RWPE1 (cell line): ENCODE data around the gene CAND1.

Experiments used
- CTCF ChIA-PET: fragments of 350-600 bp; sonication (Branson Sonifier 250); formaldehyde crosslinking; extraction: SDS; loops from one replicate; lab custom pipeline; 2021; lab: Yijun Ruan, JAX
- POLR2A ChIA-PET: fragments of 400-600 bp; formaldehyde crosslinking; extraction: SDS; loops from one replicate; lab custom pipeline; 2020; ENCODE audit warnings: antibody characterized with exemption; ENCODE audit not compliant: low non-redundant PET; lab: Yijun Ruan, JAX
- DNase-seq: peaks from one replicate; pipeline ENCODE4 v3.0.0; 2012; ENCODE audit warnings: low spot score
- H3K27ac ChIP-seq: fragments of 450-650 bp; 2 replicates; pipeline ENCODE4 v1.5.1; 2017
- CTCF ChIP-seq: fragments of 450-650 bp; conservative IDR thresholded peaks from 2 replicates; pipeline ENCODE4 v1.5.1; 2017; ENCODE audit warnings: low read depth, mild to moderate bottlenecking

The CAND1 gene

DNA sequence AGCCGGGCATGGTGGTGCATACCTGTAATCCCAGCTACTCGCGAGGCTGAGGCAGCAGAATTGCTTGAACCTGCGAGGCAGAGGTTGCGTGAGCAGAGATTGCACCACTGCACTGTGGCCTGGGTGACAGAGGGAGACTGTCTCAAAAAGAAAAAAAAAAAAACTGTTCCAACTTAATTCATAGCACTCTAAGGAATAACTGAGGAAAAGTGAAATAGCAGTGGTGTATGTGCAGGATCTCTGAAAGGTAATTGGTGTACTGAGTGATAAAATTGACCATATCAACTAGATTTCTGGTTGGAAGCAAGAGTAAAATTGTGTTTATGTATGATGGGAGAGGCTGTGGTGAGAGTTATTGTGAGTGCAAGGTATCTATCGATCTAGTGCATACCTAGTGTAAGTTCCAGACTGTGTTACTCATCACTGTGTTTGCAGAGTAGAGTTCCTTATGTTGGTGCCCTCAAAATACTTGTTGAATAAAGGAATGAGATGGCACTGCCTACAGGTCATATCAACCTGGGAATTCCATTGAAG, 6.3 kb downstream of the CAND1 start:
- H3K27ac ChIP-seq = no peak overlapping the region
- POLR2A ChIA-PET = no interaction called here
- peak; percentile 9 for DNase-seq
- no peak for TF ChIP-seq CTCF
- CTCF ChIA-PET = interaction anchor here (0.6 kb wide), 1 partner anchor 19 kb away, joined by 3 read pairs; no protein-coding TSS in a partner anchor

GRCh38 chr12:67276421-67276820, 7.3 kb downstream of the CAND1 start:
- DNase-seq = no peak
- H3K27ac ChIP-seq = no peak overlapping the region
- ChIA-PET POLR2A (no interaction called here), CTCF (no interaction called here)
- no peak for TF ChIP-seq CTCF

DNA sequence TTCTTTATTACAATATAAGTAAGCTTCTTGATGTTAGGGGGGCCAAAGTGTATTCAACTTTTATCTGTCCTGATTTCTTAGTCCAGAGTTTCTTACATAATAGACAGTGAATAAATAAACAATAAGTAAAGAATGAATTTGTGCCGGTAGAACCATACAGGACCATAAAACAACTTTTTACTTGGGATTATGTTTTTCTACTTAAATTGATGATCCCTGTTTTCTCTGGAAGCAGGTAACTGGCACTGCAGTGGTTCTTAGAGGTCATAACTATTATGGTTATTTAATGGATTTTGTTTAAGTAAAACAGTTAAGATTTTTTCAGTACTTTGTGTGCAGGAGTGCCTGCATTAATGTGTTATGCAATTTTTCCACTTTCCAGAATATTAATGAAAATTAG, 10.5 kb downstream of the CAND1 start:
- POLR2A ChIA-PET = no interaction called here
- CTCF ChIA-PET = interaction anchor here (0.5 kb wide), 1 partner anchor 399 kb away, joined by 3 read pairs; no protein-coding TSS in a partner anchor

DNA sequence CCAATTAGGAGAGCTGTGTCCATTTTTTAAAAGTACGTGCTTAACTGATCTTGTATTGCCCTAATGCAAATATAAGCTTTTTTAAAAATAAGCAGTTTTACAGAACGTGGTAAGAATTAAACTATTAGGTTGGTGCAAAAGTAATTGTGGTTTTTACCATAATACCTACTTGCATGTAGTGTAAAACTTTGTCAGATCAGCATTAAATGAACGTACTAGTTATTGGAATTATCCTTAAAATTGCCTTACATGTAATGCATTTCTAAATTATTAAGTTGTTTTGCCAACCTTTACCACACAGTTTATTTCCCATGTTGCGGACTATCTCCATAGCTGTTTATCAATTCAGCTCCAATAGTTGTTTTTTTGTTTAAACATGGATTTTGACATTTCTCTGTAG, 10.9 kb downstream of the CAND1 start:
- ChIA-PET CTCF (no interaction called here), POLR2A (no interaction called here)
- H3K27ac ChIP-seq = no peak overlapping the region

More for the DNA sequence above, 10.5 kb downstream of the CAND1 start:
- no peak for DNase-seq
- H3K27ac ChIP-seq = no peak overlapping the region
- no peak for TF ChIP-seq CTCF

GRCh38 chr12:67280572-67280971, 11.4 kb downstream of the CAND1 start:
- ChIA-PET CTCF (no interaction called here), POLR2A (no interaction called here)
- no peak overlapping the region for H3K27ac ChIP-seq
- TF ChIP-seq CTCF = no peak
- no peak for DNase-seq

More for the DNA sequence above, 10.9 kb downstream of the CAND1 start:
- no peak for TF ChIP-seq CTCF
- no peak for DNase-seq

DNA sequence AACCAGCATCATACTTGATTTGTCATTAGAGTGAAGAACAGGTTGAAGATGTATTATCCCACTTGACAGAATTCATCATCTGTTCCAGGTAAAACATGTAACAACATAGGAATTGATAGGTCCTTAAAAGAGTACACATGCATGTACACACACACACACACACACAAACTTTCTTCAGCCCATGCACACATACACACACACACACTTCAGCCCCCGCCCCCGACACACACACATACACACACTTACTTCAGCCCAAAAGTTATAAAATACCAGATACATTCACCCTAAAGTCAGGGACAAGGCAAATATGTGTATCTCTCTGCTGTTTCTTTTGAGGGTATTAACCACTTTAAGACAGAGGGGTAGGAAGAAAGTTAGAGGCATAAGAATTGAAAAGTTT, 15.4 kb downstream of the CAND1 start:
- no peak for DNase-seq
- ChIA-PET CTCF (no interaction called here), POLR2A (no interaction called here)
- TF ChIP-seq CTCF = no peak
- H3K27ac ChIP-seq = no peak overlapping the region

GRCh38 chr12:67286257-67286656, 17.1 kb downstream of the CAND1 start:
- TF ChIP-seq CTCF = no peak
- ChIA-PET CTCF (no interaction called here), POLR2A (no interaction called here)
- no peak for DNase-seq
- H3K27ac ChIP-seq = no peak overlapping the region
